Osteocyte (in vitro differentiated cells): ENCODE results near the gene IL1A. TPM values are rescaled to one million over a fixed set of nuclear protein-coding genes. Genes with fewer than 3 reads are reported as not detected.
"Not testable (repeated sequence)": the region's sequence is repeated elsewhere in the genome, so short reads cannot be mapped to it uniquely, and the experiment has no call there.

ENCODE experiments used
- DNase-seq: peaks from one replicate; pipeline ENCODE4 v3.0.0; 2021; ENCODE audit warnings: mixed read lengths; ENCODE audit not compliant: unreplicated experiment; ENCODE audit errors: extremely low spot score
- H3K27ac Mint-ChIP-seq: one replicate; pipeline ENCODE4 v1.8.0; 2021; ENCODE audit warnings: mild to moderate bottlenecking, mixed read lengths; ENCODE audit not compliant: unreplicated experiment
- H3K27me3 Mint-ChIP-seq: one replicate; pipeline ENCODE4 v1.8.0; 2021; ENCODE audit warnings: mixed read lengths; ENCODE audit not compliant: unreplicated experiment
- H3K36me3 Mint-ChIP-seq: one replicate; pipeline ENCODE4 v1.8.0; 2021; ENCODE audit warnings: mixed read lengths; ENCODE audit not compliant: unreplicated experiment
- H3K4me1 Mint-ChIP-seq: one replicate; pipeline ENCODE4 v1.8.0; 2021; ENCODE audit warnings: mixed read lengths; ENCODE audit not compliant: unreplicated experiment
- H3K4me3 Mint-ChIP-seq: one replicate; pipeline ENCODE4 v1.8.0; 2021; ENCODE audit warnings: mild to moderate bottlenecking, moderate library complexity, mixed read lengths; ENCODE audit not compliant: unreplicated experiment
- H3K9me3 Mint-ChIP-seq: one replicate; pipeline ENCODE4 v1.8.0; 2021; ENCODE audit warnings: mixed read lengths; ENCODE audit not compliant: unreplicated experiment
- CTCF ChIP-seq: fragments of 200-600 bp; sonication (generic); IDR thresholded peaks from 2 replicates; pipeline ENCODE4 v1.5.0; 2021; ENCODE audit warnings: antibody characterized with exemption, mild to moderate bottlenecking, moderate library complexity
- long read RNA-seq: library from polyadenylated mRNA; unstranded; transcript quantifications from one replicate; pipeline ENCODE4 v2.0.0, GENCODE V29; 2021
- total RNA-seq: library from RNA; stranded (reverse); gene quantifications from 2 replicates; pipeline ENCODE4 v1.2.1, GENCODE V29; 2021

Gene IL1A
- not detected in 2 replicates for total RNA-seq
- long read RNA-seq, result 0 reads

GRCh38 chr2:112784199-112785189 is at the start of gene IL1A:
TSS of gene IL1A (minus strand) at chr2:112784493. CDS start at chr2:112783770, 723 bp downstream.
- peaks cover 7% of the 10 kb centered on the region for H3K4me1 Mint-ChIP-seq
- H3K36me3 Mint-ChIP-seq, result no peaks in the 10 kb centered on the region
- no peaks in the 10 kb centered on the region for H3K27me3 Mint-ChIP-seq
- TF ChIP-seq CTCF, result no peak
- H3K4me3 Mint-ChIP-seq, result peak within 1 kb of the TSS; percentile 14
- H3K27ac Mint-ChIP-seq, result no peak within 1 kb of the TSS
- no peaks in the 10 kb centered on the region for H3K9me3 Mint-ChIP-seq
- no peak for DNase-seq

GRCh38 chr2:112833976-112834375 is 49.7 kb upstream of the IL1A start:
- peaks cover 2% of the 10 kb centered on the region for H3K27me3 Mint-ChIP-seq
- DNase-seq, result no peak
- H3K4me3 Mint-ChIP-seq, result no peak overlapping the region
- H3K4me1 Mint-ChIP-seq, result peaks cover 18% of the 10 kb centered on the region
- no peaks in the 10 kb centered on the region for H3K36me3 Mint-ChIP-seq
- H3K27ac Mint-ChIP-seq, result no peak overlapping the region
- H3K9me3 Mint-ChIP-seq, result no peaks in the 10 kb centered on the region
- no peak for TF ChIP-seq CTCF

GRCh38 chr2:112833639-112833931 is 49.3 kb upstream of the IL1A start:
- not testable (repeated sequence) for H3K9me3 Mint-ChIP-seq, H3K36me3 Mint-ChIP-seq, H3K4me3 Mint-ChIP-seq, H3K27ac Mint-ChIP-seq, DNase-seq, H3K27me3 Mint-ChIP-seq
- H3K4me1 Mint-ChIP-seq, result peaks cover 18% of the 10 kb centered on the region

GRCh38 chr2:112832841-112833638 is 48.7 kb upstream of the IL1A start:
- Mint-ChIP-seq H3K27ac (no peak overlapping the region), H3K4me3 (no peak overlapping the region), H3K27me3 (no peaks in the 10 kb centered on the region), H3K4me1 (peaks cover 18% of the 10 kb centered on the region), H3K36me3 (no peaks in the 10 kb centered on the region), H3K9me3 (no peaks in the 10 kb centered on the region)
- no peak for TF ChIP-seq CTCF
- DNase-seq, result no peak

GRCh38 chr2:112831946-112832840 is 47.9 kb upstream of the IL1A start:
- H3K9me3 Mint-ChIP-seq, result no peaks in the 10 kb centered on the region

More at GRCh38 chr2:112831946-112832840, 47.9 kb upstream of the IL1A start:
- no peak overlapping the region for H3K4me3 Mint-ChIP-seq
- H3K27ac Mint-ChIP-seq, result no peak overlapping the region
- H3K36me3 Mint-ChIP-seq, result no peaks in the 10 kb centered on the region
- no peaks in the 10 kb centered on the region for H3K27me3 Mint-ChIP-seq
- DNase-seq, result no peak
- peaks cover 18% of the 10 kb centered on the region for H3K4me1 Mint-ChIP-seq
- no peak for TF ChIP-seq CTCF
